Measurements from ENCODE around the gene RGS9.
"Not testable (repeated sequence)": the region's sequence is repeated elsewhere in the genome, so short reads cannot be mapped to it uniquely, and the experiment has no call there.

The RGS9 gene

GRCh38 chr17:65115839-65116238 is 21.3 kb upstream of the RGS9 start:
- DNase-seq (ENCODE audit: low read depth): no peak

- DNase-seq (ENCODE audit: low read depth): not testable (repeated sequence)
Observed at GRCh38 chr17:65116515-65116914, 20.7 kb upstream of the RGS9 start.

DNA sequence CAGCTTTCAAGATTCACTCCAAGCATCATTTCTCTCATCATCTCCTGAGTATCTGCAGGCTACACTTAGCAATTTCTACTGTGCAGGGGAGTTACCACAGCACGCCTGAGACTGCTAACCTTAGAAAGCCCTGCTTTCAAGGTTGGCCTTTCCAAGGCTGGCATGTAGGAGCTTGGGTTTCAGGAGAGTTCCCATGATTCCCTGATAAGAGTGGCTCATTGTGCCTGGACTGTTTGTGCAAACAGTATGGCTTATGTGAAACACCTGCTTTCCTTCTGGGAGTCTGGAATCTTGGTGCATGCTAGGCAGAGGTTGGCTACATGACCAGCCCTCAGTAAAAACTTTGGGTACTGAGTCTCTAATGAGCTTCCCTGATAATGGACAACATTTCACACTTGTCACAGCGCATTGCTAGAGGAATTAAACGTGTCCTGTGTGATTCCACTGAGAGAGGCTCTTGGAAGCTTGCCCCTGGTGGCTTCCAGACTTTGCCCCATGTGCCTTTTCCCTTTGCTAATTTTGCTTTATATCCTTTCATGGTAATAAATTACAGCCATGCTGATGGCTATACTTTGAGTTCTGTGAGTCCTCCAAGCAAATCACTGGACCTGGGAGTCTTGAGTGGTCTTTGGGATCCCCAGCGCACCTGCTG is 19.7 kb upstream of the RGS9 start:
- no peak for DNase-seq (ENCODE audit: low read depth)

DNA sequence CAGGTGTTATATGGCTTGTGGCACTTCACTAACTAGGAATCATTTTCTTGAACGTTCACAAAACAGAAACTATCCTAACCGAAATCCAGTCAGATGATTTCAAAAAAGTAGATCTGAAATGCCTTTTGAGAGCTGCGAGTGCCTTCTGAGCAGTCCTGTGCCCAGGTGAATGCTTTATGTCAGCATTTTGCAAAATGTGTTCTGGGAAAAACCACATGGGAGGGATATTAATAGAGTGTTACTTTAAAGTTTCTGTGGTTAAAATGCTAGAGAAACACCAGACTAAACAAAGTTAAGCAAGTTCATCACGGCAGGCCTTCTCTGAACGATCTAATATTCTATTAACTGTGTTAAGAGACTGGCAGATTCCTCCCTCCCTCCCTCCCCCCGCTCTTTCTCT is 15.8 kb upstream of the RGS9 start:
- DNase-seq (ENCODE audit: low read depth): no peak

DNA sequence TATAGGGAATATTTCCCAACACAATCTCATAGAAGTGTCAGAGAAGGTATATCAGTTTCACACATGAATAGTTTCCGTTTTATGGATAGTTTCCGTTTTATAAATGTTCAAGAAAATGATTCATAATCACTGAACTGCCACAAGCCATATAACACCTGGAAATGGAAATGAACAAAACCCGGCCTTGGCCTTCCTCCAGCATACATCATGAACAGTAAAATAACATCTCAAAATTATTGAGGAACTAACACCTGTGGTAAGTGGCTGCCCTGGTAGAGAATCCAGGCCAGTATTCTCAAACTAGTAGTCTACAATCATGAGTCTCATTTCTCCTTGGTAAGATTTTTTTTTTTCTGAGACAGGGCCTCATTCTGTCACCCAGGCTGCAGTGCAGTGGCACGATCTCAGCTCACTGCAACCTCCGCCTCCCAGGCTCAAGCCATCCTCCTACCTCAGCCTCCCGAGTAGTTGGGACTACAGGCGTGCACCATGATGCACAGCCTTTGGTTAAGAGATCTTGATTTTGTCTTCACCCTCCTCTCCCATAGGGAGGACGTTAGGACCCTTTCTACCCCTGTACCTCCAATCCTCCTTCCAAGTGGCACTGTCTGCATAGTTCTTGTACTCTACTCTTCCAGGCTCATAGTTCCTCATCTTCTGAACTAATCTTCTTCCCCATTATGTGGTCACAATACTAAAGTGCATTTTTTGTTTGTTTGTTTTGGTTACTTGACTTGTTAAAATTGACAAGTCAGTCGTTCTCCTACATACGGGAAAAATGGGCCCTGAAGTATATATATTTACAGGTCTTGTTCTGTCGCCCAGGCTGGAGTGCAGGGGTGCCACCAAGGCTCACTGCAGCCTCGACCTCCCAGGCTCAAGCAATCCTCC is 15.0 kb upstream of the RGS9 start:
- no peak for DNase-seq (ENCODE audit: low read depth)

- peak; percentile 90 for DNase-seq (ENCODE audit: low read depth)
Observed at GRCh38 chr17:65122836-65123756, 14.1 kb upstream of the RGS9 start.

- DNase-seq (ENCODE audit: low read depth): peak; percentile 48
Observed at GRCh38 chr17:65123757-65124675, 13.2 kb upstream of the RGS9 start.

DNA sequence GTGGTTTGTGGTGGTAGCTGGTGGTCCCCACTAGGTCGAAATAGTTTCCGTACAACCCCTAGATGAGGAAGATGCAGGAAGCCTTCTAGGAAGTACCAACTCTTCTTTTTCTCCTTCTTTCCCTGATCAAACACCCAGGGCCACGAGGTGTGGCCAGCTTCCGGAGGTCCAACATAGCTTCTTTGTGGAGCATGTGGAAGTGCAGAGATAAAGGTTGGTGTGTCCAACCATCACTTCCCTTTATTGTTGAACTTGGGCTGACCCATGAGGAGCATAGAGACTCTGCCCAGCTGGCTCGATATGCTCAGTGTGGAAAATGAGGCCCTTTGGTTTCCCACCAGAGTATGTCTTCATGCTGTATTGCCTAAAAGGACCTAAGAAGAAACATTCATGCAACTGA is 6.3 kb upstream of the RGS9 start:
- DNase-seq (ENCODE audit: low read depth): no peak

DNA sequence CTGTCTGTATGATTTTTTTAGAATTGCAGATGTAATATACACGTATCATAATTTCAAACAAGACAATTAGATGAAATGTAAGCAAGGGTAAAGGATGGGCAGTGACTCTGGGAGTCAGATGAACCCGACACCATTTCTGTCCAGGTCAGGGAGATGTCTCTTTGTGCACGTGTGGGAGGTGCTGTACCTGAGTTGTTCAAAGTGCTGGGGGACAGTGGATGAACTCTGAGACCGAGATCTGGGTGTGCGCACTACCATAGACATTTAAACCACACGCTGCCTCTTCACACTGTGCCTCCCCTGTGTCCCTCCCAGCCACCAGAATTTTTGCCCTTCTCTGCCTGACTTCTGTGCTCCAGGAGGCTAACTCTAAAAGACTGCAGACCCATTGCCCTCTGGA is 5.9 kb upstream of the RGS9 start:
- DNase-seq (ENCODE audit: low read depth): no peak

DNA sequence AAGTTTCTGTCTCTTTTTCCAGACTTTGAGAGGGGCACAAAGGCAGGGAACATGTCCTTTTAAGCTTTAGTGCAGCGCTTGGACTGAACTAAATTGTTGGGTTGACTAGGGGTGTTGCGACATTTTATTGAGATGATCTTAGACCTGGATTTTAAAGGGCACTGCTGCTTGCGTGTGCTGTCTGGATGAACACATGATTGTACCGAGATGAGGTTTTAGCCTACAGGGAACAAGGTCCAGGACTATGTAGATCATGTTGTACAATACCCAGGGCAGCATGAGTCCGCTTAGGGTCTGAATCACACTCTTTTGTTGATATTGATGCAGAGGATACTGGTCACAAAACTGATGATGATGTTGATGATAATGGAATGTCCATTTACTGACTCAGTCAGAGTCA is 5.2 kb upstream of the RGS9 start:
- peak; percentile 94 for DNase-seq (ENCODE audit: low read depth)

DNA sequence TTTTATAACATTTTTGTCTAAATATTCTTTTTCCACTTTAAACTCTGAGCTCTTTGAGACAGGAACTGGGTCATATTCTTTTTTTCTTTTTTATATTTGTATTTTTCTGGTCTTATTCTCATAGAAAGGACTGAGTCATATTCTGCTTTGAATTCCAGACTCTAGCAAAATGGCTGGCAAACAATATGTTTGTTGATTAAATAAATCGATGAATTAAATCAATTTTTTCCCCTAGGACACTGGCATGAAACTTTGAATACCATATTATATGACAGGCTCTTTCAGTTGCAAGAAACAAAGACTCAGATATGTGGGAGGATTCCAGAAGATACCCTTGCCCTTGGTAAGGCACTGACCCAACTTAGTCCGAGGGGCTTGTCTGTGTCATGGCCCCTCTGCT is 3.1 kb upstream of the RGS9 start:
- DNase-seq (ENCODE audit: low read depth): no peak

GRCh38 chr17:65139101-65139764 is 2.1 kb downstream of the RGS9 start:
- DNase-seq (ENCODE audit: low read depth): no peak

GRCh38 chr17:65142247-65142646 is 5.1 kb downstream of the RGS9 start:
- DNase-seq (ENCODE audit: low read depth): no peak

- DNase-seq (ENCODE audit: low read depth): no peak
Observed at GRCh38 chr17:65143889-65144604, 6.9 kb downstream of the RGS9 start.

DNA sequence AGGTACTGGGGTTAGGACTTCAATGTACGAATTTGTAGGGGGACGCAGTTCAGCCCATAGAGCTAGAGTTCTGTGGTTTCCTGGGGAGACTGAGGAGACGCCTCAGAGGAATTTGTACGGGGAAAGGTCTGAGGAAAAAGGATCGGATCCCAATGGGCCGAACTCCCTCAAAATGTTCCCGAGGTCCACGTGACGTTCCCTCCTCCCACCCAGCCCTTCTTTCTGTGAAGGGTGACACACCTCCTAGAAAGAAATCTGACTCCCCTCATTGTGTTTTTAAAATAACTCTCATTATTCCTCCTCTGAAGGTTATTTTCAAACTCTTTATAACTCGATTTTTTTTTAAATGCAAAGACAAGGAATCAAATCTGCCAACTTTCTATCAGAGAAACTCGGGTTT is 8.6 kb downstream of the RGS9 start:
- DNase-seq (ENCODE audit: low read depth): no peak

GRCh38 chr17:65147955-65148354 is 10.8 kb downstream of the RGS9 start:
- DNase-seq (ENCODE audit: low read depth): no peak

- DNase-seq (ENCODE audit: low read depth): peak; percentile 39
Observed at GRCh38 chr17:65154770-65155589, 17.8 kb downstream of the RGS9 start.

GRCh38 chr17:65155622-65156021 is 18.5 kb downstream of the RGS9 start:
- DNase-seq (ENCODE audit: low read depth): no peak

- DNase-seq (ENCODE audit: low read depth): no peak
Observed at GRCh38 chr17:65156185-65156834, 19.1 kb downstream of the RGS9 start.
